Spleen (tissue), 3 donors: Measurements from ENCODE around the gene PRDM5.

Source experiments
- POLR2A ChIP-seq, 3 donors: fragments of 450-650 bp; IDR thresholded peaks; one replicate each; pipeline ENCODE4 v1.5.1; 2017; ENCODE audit warnings: antibody characterized with exemption in 3 of 3, mild to moderate bottlenecking in 1 of 3
- POLR2AphosphoS5 ChIP-seq, 3 donors: sonication (generic); formaldehyde crosslinking; IDR thresholded peaks; one replicate each; pipeline ENCODE4 v1.5.1; 2017; ENCODE audit warnings: antibody characterized with exemption in 3 of 3

GRCh38 chr4:120815361-120815760 is 107.2 kb downstream of the PRDM5 start:
- no peak for TF ChIP-seq POLR2AphosphoS5 (IDR thresholded peaks at IDR 0.05)
- TF ChIP-seq POLR2A (IDR thresholded peaks at IDR 0.05), result no peak
